HT-29 (cell line): ENCODE measurements around the gene AADAT. TPM values are rescaled to one million over a fixed set of nuclear protein-coding genes. Genes with fewer than 3 reads are reported as not detected.

ENCODE experiments used
- DNase-seq: peaks from one replicate; pipeline ENCODE4 v3.0.0-alpha.2; 2015; ENCODE audit warnings: low spot score
- small RNA-seq: library from RNA; depleted of rRNA; stranded (forward); fragments of <200 nt; gene quantifications from one replicate; pipeline ENCODE3, GENCODE V24; 2014
- total RNA-seq: library from RNA; depleted of rRNA; stranded (reverse); fragments of >200 nt; shearing (Covaris generic); gene quantifications from 2 replicates; pipeline ENCODE4 v1.2.3, GENCODE V29; 2014; rRNA removed

Gene AADAT
- total RNA-seq, 1 experiment from 2014 or later, result 0.81 TPM

DNA sequence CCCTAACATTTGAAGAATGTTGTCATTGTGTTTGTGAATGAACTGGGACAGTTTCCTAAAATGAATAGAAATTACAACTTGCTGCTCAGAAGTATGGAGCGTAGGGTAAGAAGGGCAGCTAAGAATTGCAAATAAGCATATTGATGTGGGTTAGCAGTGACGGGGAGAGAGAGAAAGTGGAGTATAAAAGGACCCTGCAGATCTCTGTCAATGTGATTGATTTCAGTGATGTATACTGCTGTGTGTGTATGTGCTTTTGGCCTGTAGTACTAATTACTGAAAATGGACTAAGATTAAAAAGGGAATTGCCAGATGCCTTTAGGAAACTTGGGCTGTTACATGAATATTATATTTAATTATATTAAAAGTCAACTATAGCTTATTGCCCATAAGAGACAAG is 55.8 kb downstream of the AADAT start:
- DNase-seq, result no peak

DNA sequence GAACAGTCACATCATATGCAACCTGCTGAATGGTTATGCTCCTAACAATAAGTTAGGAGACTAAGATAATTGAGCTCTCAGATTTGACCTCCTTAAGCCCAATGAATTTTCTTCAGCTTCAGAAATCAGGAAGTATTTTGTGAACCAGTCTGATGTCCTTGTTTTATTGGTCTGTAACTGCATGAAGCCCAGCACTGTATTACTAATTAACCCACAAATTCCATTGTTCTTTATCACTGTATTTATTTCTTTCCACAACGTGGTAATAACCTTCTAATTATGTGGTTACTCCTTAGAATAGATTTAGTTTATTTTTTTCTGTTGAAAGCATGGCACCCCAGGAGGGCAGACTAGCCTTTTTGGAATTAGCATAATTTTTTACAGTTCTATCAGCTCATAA is 59.6 kb downstream of the AADAT start:
- peak; percentile 4 for DNase-seq

DNA sequence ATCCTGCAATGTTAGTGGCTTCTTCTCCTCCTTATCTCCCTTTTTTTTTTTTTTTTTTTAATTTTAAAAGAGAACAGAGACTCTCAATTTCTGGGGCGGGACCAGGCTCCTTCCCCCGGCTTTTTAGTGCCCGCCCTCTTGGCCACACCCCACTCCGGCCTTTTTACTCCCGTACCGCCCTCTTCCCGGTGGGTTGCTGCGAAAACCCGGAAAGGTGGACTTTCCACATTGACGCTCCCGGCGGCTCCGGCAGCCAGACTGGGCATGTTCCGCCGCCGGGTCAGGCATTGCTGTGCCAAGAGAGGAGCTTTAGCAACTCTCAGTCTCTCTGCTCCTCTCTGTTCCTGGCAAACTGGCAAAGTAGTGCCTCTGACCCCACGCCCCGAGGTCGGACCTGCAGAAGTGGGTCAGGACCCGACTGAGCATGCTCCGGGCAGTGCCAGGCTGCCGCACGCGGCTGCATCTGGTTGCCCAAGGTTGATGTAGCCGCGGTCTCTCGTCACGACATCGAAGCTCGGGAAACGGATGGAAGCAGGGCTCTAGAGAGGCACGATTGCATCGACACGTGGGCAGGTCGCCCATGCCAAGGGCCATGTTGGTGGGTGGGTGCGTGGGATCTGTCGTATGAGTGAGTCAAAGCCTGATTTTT is 62.5 kb downstream of the AADAT start:
- DNase-seq, result peak; percentile 85

DNA sequence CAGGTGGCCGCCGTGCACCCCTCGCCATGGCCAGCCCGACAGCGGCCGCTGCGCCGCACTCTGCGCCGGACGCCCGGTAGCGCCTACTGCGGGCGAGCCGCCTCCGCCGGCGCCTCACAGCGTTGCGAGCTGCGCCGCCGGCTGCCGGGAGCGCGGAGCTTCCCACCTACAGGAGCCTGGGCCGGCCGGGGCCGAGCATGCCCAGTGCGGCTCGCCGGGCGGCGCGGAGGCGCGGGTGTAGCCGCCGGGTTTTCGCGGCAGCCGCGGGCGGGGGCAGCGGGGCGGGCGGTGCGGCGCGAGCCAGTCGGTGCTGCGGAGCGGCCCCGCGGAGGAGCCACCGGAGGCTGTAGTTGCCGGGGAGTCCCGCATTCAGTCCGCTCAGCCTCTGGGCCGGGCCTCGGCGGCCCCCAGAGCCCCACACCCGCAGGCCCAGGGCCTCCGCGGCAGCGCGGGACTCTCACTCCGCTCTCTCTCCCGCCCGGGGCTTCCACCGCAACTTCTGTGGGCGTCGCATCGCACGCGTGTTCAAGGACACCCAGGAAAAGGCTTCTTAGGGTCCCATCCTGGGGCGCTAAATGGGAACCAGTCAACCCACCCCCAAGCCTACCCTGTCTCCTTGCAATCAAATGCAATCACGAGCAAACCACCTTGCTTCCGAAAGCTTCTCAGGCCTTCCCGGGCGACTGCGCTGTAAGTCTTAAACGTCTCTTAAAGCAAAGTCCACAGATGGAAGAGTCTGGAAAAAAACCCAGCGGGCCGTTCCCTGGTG is 63.3 kb downstream of the AADAT start, which contains the start of gene MFAP3L:
MFAP3L (minus strand) TSS at position 143 of the 769 bp plus-strand sequence. CDS start 20,518 bp downstream, outside the sequence.
- peak; percentile 65 for DNase-seq

DNA sequence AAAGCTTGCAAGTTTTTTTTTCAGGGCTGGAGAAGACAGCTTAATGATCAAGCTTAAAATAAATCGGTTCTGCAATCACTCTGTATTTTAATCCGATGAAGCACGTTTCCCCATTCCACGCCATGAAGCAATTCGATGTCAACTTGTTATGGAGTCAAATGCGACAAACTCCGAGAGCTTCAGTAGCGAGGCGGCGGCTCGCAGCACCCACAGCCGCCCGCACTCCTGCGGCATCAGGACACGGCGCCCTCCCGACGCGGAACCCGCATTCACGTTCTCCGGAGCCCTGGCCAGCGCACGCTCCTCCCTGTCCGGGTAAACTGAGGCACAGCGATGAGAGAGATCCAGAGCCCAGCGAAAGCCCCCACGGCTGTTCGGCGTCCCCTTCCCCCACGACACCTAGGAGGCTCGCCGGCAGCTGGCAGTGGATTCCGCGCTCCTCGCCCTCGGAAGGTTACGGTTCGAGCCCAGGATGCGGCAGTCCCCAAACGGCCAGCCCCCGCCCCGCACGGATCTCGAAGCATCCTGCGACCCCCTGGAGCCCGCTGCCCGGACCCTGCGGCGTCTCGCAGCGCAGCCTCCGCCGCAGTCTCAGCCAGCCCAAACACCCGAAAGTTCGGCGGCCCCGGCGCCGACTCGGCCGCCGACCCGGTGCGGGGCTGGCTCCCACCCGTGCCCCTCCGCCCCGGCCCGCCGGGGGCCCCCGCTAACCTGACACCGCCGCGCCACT is 64.1 kb downstream of the AADAT start:
- no peak for DNase-seq

DNA sequence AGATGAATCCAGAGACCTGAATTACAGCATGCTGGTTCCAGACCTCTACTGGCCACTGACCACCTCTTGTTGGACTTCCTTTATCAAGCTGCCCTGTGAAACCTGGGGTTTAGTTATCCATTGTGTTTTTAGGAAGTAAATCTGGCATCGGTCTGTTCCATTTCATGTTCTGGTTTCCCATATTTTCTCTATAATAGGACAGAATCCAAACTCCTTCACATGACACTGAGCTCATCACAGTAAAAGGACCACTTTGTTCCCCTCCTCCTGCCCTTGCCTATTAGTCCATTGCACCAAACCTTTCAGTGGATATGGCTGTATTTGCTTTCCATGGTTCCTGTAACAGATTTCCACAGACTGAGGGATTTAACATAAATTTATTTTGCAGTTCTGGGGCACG is 67.5 kb downstream of the AADAT start:
- no peak for DNase-seq

DNA sequence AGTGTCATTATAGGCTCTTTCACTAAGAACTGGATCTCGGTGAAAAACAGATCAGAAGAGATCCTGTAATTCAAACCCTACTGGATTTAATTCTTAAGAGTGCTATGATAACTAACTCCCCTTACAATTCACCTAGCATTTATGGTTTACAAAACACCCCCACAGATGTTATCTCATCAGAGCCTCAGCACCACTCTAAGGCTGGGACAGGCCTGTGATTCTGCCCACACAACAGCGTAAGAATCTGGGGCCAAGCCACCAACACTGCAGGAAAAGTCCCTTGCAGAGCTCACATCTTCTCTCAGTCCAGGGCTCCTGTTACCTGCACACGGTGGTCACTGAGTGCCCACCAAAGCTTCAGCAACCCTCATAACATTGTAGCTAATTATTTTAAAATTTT is 72.5 kb downstream of the AADAT start:
- DNase-seq, result no peak

DNA sequence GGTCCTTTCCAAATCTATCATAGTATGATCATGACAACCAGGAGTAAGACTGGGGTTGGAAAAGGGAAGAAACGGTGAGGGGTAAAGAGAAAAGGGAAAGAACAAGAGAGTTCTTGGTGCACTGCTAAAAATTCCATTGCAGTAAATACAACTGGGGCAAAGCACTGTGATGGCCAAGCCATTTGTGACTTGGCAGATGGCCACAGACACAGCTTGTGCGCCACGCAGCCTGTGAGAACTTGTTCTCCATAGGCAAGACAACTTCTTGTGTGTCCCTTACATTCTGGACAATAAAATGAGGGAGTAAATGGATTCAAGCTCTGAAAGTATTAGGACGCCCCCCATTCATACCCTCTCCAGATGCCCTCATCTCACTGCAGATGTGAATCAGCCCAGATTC is 74.5 kb downstream of the AADAT start:
- no peak for DNase-seq

DNA sequence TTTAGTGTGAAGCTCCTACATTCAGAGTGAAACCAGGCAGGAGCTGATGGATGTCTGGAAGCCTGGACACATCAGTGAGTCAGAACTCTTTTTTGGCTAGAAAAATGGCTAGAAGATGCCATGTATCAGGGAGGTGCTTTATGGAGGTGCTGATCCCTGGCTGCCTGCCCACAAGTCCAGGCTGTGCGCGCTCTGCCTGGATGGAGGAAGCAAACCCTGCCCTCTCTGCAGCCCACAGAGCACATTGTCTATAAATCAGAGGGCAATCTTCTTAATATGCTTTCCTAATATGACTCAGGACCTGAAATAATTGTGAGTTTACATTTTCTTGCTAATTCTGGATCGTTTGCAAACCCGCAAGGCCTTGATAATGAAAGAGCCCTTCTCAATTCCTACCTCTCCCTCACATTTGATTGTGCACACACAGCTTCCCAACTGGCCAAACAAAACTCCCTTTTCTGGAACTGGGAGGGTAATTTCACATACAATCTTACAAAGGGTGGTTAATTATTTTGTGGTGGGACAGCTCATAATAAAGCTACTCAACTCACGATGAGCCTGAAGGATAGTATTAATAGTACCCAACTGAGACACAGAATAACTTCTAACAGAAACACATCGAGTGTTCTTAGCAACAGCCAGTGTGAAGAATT is 75.3 kb downstream of the AADAT start:
- DNase-seq, result no peak

DNA sequence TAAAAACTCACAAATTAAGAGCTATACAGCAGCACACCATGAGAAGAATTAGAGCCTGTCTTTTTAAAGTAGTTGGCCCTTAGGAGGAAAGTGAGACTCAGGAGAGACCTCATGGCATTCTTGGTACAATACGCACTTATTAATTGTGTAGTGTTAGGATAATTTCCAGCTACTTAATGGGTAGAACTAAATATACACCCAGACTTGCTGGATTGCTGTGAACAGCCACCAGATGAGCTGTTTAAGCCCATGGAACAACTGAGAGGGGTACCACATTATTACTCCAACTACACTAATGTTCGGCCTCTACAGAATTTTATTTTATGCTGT is 77.2 kb downstream of the AADAT start:
- DNase-seq, result no peak

DNA sequence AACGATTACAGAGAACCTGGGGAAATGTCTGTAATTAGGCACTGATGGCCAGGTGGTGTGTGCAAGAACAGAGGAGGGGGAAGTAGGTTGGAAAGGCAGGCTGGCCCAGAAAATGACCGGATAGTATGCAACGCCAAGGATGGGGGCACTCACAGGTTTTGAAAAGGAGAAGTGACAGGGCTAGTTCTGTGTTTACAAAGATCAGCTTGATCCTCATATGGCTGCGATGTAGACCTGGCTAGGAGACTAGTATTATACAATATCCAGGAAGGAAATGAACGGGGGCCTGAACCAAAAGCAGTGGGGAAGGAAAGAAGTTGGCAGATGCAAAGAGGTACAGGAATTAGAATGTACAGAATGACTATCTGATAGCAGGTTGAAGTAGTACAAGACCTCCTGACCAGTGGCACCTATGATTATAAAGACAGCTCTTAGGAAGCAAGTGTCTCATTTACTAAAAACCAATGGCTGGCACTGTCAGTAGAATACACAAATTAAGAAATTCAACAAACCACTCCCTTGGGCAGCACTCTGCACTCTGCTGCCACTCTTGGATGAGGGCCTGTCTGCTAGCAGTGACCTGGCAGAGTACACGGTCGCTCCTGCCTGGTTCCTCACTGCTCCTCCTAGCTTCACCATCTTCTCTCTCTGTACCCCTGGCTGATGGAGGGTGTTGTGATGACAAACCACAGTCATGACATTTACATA is 77.7 kb downstream of the AADAT start:
- no peak for DNase-seq

Small RNAs within 50 kb of the gene (small RNA-seq; reads per million reads assigned to genes)
- not detected for gene APOBEC3AP1

Other genes with a start within 250 kb of the AADAT start
- 0.03 and 0.18 TPM in 2 replicates for gene MFAP3L, start 63.6 kb downstream of the AADAT start, total RNA-seq